Measurements from ENCODE around the gene CHRNA1.
A peak's percentile ranks its signal among the peaks of the same experiment; 100 is the strongest.

CHRNA1 gene

DNA sequence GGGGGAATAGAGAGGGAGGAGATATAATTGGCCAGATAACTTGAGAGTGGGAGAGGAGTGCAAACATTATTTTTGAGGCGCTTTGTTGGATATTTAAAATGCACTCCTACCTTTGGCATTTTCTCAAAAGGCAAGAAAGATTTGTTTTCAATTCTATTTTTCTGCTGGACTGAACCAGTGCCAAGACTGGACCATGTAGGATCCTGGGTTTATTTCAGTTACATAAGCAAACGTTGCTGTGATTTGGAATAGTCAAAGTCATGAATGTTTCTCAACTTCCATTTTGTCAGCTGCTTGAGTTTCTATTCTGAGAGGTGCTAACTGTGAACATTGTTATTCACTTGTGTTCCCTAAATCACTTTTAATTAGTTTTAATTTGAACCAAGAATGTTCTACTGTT lies 8.9 kb upstream of the CHRNA1 start:
- Histone ChIP-seq H3K27ac (ENCODE audit: low read depth, low read length) (peak overlapping the region; percentile 93; the same call in 1 of the 2 replicates), H3K36me3 (ENCODE audit: insufficient read depth, low read length) (no peaks in the 10 kb centered on the region), H3K9me3 (ENCODE audit: insufficient read depth, low read depth, low read length) (no peaks in the 10 kb centered on the region), H3K4me1 (ENCODE audit: insufficient read depth, low read length) (peaks cover 50% of the 10 kb centered on the region), H3K9ac (ENCODE audit: low read depth, low read length) (no peak overlapping the region), H3K4me3 (ENCODE audit: low read length) (no peak overlapping the region), H3K27me3 (ENCODE audit: insufficient read depth, low read length) (no peaks in the 10 kb centered on the region)
- WGBS = 89% methylated on average over 2 of the region's 2 CpGs

DNA sequence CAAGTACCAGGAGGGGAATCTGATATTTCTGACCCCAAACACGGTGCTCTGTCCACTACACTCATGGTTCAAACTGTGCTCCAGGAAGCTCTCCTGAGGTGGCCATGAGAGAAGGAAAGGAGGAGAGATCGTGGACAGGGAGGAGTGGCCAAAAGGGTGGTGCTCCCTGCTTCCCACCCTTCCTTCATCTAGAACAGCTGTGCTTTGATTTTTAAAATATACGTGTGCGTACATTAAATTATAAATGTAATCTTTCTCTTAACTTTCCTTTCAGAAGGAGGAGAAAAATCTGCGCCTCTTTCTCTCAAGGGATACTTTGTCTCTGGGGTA lies 8.2 kb upstream of the CHRNA1 start:
- Histone ChIP-seq H3K9ac (ENCODE audit: low read depth, low read length) (peak overlapping the region; percentile 52), H3K4me1 (ENCODE audit: insufficient read depth, low read length) (peaks cover 45% of the 10 kb centered on the region), H3K9me3 (ENCODE audit: insufficient read depth, low read depth, low read length) (no peaks in the 10 kb centered on the region), H3K4me3 (ENCODE audit: low read length) (no peak overlapping the region), H3K36me3 (ENCODE audit: insufficient read depth, low read length) (no peaks in the 10 kb centered on the region), H3K27me3 (ENCODE audit: insufficient read depth, low read length) (no peaks in the 10 kb centered on the region), H3K27ac (ENCODE audit: low read depth, low read length) (peak overlapping the region; percentile 93)
- WGBS = 67% methylated on average over 5 of the region's 5 CpGs

DNA sequence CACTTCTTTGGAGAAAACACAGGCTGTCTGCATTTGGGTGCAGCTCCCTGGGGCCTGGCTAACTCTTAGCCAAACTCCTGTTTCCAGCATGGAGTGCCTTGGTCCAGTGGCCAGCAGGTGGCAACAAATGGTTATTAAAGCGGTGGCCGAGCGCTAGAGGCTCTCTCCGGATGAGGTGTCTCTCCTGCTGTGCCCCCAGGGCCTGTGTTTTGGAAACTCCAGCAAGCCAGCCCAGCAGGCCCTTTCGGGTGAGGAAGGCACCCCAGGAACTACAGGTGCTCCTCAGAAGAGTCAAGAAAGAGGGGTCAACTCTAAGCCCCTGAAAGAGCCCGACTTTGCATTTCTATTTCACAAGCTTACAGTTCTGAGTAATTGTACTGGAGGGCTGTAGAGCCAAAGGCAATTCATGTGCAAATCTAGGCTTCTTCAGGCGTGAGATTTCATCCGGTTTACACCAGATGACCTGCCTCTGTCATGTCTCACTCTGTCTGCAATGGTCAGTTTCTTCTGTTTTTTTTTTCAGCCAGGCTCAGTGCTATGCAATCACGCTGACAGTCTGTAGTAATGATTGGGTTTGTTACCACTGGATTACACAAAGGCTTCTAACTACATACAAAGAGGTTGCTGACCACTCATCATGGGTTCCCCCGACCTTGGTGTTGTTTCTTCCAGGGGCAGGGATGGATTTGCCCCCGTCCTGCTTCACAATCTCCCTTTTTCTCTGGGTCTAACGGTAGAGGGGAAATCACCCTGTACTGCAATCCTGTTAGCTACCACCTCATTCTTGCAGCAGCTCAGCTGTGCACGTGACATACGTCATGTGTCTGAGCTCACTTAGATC lies 7.6 kb upstream of the CHRNA1 start:
- H3K36me3 ChIP-seq (ENCODE audit: insufficient read depth, low read length) = no peaks in the 10 kb centered on the region
- H3K27ac ChIP-seq (ENCODE audit: low read depth, low read length) = peak overlapping the region; percentile 93
- H3K27me3 ChIP-seq (ENCODE audit: insufficient read depth, low read length) = no peaks in the 10 kb centered on the region
- WGBS = 12% methylated on average over 14 of the region's 14 CpGs
- H3K4me3 ChIP-seq (ENCODE audit: low read length) = no peak overlapping the region; the same call in 1 of the 2 replicates
- H3K9me3 ChIP-seq (ENCODE audit: insufficient read depth, low read depth, low read length) = no peaks in the 10 kb centered on the region
- peaks cover 39% of the 10 kb centered on the region for H3K4me1 ChIP-seq (ENCODE audit: insufficient read depth, low read length)
- peak overlapping the region; percentile 52 for H3K9ac ChIP-seq (ENCODE audit: low read depth, low read length)

DNA sequence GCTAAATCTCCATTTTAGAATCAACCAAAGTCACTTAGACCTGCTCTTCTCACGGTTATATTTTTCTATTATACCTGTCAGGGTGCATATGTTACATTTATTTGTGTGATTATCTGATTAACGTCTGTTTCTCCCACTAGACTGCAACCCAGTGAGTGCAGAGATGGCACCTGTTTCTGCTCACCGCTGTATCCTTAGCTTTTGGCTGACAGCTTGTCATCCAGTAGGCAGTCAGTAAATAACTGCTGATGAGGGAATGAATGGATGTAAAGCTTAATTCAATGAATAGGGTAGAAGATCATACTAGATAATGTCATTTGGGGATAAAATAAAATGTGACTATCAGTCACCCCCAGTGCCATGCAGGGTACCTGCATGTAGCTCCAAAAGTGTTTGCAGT lies 6.9 kb upstream of the CHRNA1 start:
- H3K9me3 ChIP-seq (ENCODE audit: insufficient read depth, low read depth, low read length) = no peaks in the 10 kb centered on the region
- WGBS = 87% methylated on average over 2 of the region's 3 CpGs
- H3K4me1 ChIP-seq (ENCODE audit: insufficient read depth, low read length) = peaks cover 33% of the 10 kb centered on the region
- H3K27me3 ChIP-seq (ENCODE audit: insufficient read depth, low read length) = no peaks in the 10 kb centered on the region
- no peak overlapping the region for H3K4me3 ChIP-seq (ENCODE audit: low read length)
- no peaks in the 10 kb centered on the region for H3K36me3 ChIP-seq (ENCODE audit: insufficient read depth, low read length)
- H3K27ac ChIP-seq (ENCODE audit: low read depth, low read length) = peak overlapping the region; percentile 93
- H3K9ac ChIP-seq (ENCODE audit: low read depth, low read length) = peak overlapping the region; percentile 52; the same call in 1 of the 2 replicates

DNA sequence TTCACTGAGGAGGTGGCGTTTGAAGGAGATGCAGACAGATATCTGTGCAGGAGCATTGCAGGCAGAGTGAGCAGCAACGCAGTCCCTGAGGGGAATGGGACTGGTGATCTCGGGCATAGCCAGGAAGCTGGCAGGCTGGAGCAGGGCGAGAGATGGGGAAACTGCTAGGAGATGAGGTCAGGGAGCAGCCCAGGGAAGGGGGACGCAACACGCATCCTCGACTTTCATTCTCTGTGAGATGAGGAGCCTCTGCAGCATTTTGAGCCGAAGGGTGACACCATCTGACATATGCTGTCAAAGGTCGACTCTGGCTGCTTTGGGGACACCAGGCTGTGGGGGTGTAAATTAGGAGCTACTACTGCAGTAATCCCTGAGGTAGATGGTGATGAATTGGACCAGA lies 4.3 kb upstream of the CHRNA1 start:
- Histone ChIP-seq H3K36me3 (ENCODE audit: insufficient read depth, low read length) (no peaks in the 10 kb centered on the region), H3K4me3 (ENCODE audit: low read length) (no peak overlapping the region), H3K4me1 (ENCODE audit: insufficient read depth, low read length) (peaks cover 33% of the 10 kb centered on the region), H3K27ac (ENCODE audit: low read depth, low read length) (no peak overlapping the region), H3K9me3 (ENCODE audit: insufficient read depth, low read depth, low read length) (no peaks in the 10 kb centered on the region), H3K27me3 (ENCODE audit: insufficient read depth, low read length) (no peaks in the 10 kb centered on the region), H3K9ac (ENCODE audit: low read depth, low read length) (no peak overlapping the region)
- 83% methylated on average over 9 of the region's 9 CpGs for WGBS

GRCh38 chr2:174766271-174766670 lies 2.0 kb upstream of the CHRNA1 start:
- Histone ChIP-seq H3K36me3 (ENCODE audit: insufficient read depth, low read length) (no peaks in the 10 kb centered on the region), H3K4me3 (ENCODE audit: low read length) (no peak overlapping the region), H3K27me3 (ENCODE audit: insufficient read depth, low read length) (no peaks in the 10 kb centered on the region), H3K4me1 (ENCODE audit: insufficient read depth, low read length) (peaks cover 25% of the 10 kb centered on the region), H3K9me3 (ENCODE audit: insufficient read depth, low read depth, low read length) (no peaks in the 10 kb centered on the region), H3K9ac (ENCODE audit: low read depth, low read length) (no peak overlapping the region), H3K27ac (ENCODE audit: low read depth, low read length) (no peak overlapping the region)
- WGBS = 100% methylated on average over 1 of the region's 1 CpG

- H3K9ac ChIP-seq (ENCODE audit: low read depth, low read length) = no peak overlapping the region
- no peaks in the 10 kb centered on the region for H3K27me3 ChIP-seq (ENCODE audit: insufficient read depth, low read length)
- peaks cover 19% of the 10 kb centered on the region for H3K4me1 ChIP-seq (ENCODE audit: insufficient read depth, low read length)
- H3K27ac ChIP-seq (ENCODE audit: low read depth, low read length) = no peak overlapping the region
- no peaks in the 10 kb centered on the region for H3K36me3 ChIP-seq (ENCODE audit: insufficient read depth, low read length)
- H3K9me3 ChIP-seq (ENCODE audit: insufficient read depth, low read depth, low read length) = no peaks in the 10 kb centered on the region
- WGBS = 96% methylated on average over 4 of the region's 4 CpGs
- H3K4me3 ChIP-seq (ENCODE audit: low read length) = no peak overlapping the region
Observed at GRCh38 chr2:174765576-174765975, 1.3 kb upstream of the CHRNA1 start.

DNA sequence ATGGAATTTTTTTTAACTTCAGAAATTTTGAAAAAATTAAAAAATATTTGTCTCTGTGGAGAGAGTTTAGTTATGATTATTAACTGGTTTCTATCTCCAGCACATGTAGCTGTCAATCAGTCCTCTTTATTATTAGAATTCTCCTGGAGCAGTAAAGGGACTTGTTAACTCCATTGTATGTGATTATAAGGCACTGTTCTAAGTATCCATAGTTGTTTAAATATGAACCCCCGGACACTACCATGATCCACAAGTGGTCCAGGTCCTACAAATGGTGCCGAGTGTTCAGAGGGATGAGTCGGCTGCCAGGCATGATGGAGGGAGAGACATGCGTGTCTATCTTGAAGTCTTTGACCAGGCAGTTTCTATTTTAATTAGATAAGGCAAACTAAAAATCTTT lies 492 bp downstream of the CHRNA1 start:
- H3K27ac ChIP-seq (ENCODE audit: low read depth, low read length) = no peak overlapping the region
- no peaks in the 10 kb centered on the region for H3K36me3 ChIP-seq (ENCODE audit: insufficient read depth, low read length)
- 96% methylated on average over 4 of the region's 4 CpGs for WGBS
- no peak overlapping the region for H3K9ac ChIP-seq (ENCODE audit: low read depth, low read length)
- H3K4me3 ChIP-seq (ENCODE audit: low read length) = no peak overlapping the region
- peaks cover 18% of the 10 kb centered on the region for H3K4me1 ChIP-seq (ENCODE audit: insufficient read depth, low read length)
- H3K9me3 ChIP-seq (ENCODE audit: insufficient read depth, low read depth, low read length) = no peaks in the 10 kb centered on the region
- H3K27me3 ChIP-seq (ENCODE audit: insufficient read depth, low read length) = no peaks in the 10 kb centered on the region

GRCh38 chr2:174762464-174762863 lies 1.8 kb downstream of the CHRNA1 start:
- H3K27me3 ChIP-seq (ENCODE audit: insufficient read depth, low read length) = no peaks in the 10 kb centered on the region
- peaks cover 14% of the 10 kb centered on the region for H3K4me1 ChIP-seq (ENCODE audit: insufficient read depth, low read length)
- no peak overlapping the region for H3K27ac ChIP-seq (ENCODE audit: low read depth, low read length)
- WGBS = 86% methylated on average over 4 of the region's 5 CpGs
- H3K4me3 ChIP-seq (ENCODE audit: low read length) = no peak overlapping the region
- H3K36me3 ChIP-seq (ENCODE audit: insufficient read depth, low read length) = no peaks in the 10 kb centered on the region
- no peak overlapping the region for H3K9ac ChIP-seq (ENCODE audit: low read depth, low read length)
- H3K9me3 ChIP-seq (ENCODE audit: insufficient read depth, low read depth, low read length) = no peaks in the 10 kb centered on the region

- Histone ChIP-seq H3K4me1 (ENCODE audit: insufficient read depth, low read length) (peaks cover 14% of the 10 kb centered on the region), H3K36me3 (ENCODE audit: insufficient read depth, low read length) (no peaks in the 10 kb centered on the region), H3K9me3 (ENCODE audit: insufficient read depth, low read depth, low read length) (no peaks in the 10 kb centered on the region), H3K27me3 (ENCODE audit: insufficient read depth, low read length) (no peaks in the 10 kb centered on the region), H3K9ac (ENCODE audit: low read depth, low read length) (no peak overlapping the region), H3K27ac (ENCODE audit: low read depth, low read length) (no peak overlapping the region), H3K4me3 (ENCODE audit: low read length) (no peak overlapping the region)
Observed at GRCh38 chr2:174761837-174762236, 2.4 kb downstream of the CHRNA1 start.

DNA sequence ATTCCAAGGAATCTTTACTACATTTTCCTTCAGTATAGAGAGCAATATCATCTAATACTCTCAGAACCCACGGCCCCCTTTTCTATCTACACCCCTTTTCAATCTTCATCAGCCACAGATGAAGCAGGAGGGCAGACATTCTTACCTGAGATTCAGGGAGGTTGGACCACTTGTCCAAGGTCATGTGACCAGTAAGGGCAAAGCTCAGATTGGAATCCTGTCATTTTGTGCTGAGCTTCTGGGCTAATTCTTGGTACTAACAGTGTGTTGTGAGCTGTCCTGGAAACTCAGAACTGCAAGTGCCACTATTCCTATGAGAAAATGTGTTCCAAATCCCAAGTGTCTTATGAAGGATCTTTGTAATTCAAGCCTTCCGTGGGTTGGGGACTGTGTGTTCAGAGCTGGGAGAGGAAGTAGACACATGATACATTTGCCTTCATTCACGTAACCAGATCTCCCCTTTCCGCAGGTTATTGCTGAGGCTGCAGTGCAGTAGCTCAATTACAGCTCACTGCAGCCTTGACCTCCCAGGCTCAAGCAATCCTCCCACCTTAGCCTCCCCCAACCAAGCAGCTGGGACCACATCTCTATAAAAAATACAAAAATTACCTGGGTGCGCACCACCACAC lies 3.3 kb downstream of the CHRNA1 start:
- no peaks in the 10 kb centered on the region for H3K36me3 ChIP-seq (ENCODE audit: insufficient read depth, low read length)
- H3K27me3 ChIP-seq (ENCODE audit: insufficient read depth, low read length) = no peaks in the 10 kb centered on the region
- peaks cover 14% of the 10 kb centered on the region for H3K4me1 ChIP-seq (ENCODE audit: insufficient read depth, low read length)
- H3K27ac ChIP-seq (ENCODE audit: low read depth, low read length) = no peak overlapping the region
- no peak overlapping the region for H3K9ac ChIP-seq (ENCODE audit: low read depth, low read length)
- no peak overlapping the region for H3K4me3 ChIP-seq (ENCODE audit: low read length)
- no peaks in the 10 kb centered on the region for H3K9me3 ChIP-seq (ENCODE audit: insufficient read depth, low read depth, low read length)
- 94% methylated on average over 5 of the region's 5 CpGs for WGBS

Measured in HUES64 (cell line).